ENCODE measurements around the gene CDC73. TPM values are rescaled to one million over a fixed set of nuclear protein-coding genes. Genes with fewer than 3 reads are reported as not detected.
"Not testable (repeated sequence)": the region's sequence is repeated elsewhere in the genome, so short reads cannot be mapped to it uniquely, and the experiment has no call there.

The CDC73 gene
- total RNA-seq, 1 donor = 33.4 TPM

DNA sequence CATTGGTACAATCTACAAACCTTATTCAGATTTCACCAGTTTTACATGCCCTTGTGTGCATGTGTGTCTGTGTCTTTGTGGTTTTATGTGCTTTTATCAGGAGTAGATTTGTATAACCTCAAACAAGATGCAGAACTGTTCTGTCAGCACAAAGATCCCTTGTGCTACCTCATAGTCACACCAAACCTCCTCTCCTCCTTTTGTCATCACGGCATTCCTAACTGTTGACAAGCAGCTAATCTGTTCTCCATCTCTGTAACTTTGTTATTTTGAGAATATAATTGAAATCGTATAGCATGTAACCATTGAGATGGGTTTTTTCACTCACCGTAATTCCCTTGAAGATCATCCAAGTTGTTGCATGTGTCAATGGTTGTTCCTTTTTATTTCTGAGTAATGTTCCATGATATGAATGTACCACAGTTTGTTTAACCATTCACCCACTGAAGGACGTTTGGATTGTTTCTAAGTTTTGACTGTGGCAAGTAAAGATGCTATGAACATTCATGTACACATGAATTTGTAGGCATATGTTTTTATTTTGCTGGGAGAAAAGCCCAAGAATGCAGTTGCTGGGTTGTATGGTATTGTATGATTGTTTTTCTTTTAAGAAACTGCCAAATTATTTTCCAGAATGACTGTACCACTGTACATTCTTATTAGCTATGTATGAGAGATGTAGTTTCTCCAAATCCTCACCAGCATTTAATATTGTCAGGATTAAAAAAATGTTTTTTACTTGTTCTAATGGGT lies 142.7 kb downstream of the CDC73 start:
- TF ChIP-seq, protein P1, sequence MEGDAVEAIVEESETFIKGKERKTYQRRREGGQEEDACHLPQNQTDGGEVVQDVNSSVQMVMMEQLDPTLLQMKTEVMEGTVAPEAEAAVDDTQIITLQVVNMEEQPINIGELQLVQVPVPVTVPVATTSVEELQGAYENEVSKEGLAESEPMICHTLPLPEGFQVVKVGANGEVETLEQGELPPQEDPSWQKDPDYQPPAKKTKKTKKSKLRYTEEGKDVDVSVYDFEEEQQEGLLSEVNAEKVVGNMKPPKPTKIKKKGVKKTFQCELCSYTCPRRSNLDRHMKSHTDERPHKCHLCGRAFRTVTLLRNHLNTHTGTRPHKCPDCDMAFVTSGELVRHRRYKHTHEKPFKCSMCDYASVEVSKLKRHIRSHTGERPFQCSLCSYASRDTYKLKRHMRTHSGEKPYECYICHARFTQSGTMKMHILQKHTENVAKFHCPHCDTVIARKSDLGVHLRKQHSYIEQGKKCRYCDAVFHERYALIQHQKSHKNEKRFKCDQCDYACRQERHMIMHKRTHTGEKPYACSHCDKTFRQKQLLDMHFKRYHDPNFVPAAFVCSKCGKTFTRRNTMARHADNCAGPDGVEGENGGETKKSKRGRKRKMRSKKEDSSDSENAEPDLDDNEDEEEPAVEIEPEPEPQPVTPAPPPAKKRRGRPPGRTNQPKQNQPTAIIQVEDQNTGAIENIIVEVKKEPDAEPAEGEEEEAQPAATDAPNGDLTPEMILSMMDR (IDR thresholded peaks at IDR 0.05; ENCODE audit: insufficient read depth, low read length) = no peak
- peak; percentile 26 for DNase-seq (ENCODE audit: low read depth)
- H3K4me3 ChIP-seq (ENCODE audit: low read depth, low read length) = no peak overlapping the region

DNA sequence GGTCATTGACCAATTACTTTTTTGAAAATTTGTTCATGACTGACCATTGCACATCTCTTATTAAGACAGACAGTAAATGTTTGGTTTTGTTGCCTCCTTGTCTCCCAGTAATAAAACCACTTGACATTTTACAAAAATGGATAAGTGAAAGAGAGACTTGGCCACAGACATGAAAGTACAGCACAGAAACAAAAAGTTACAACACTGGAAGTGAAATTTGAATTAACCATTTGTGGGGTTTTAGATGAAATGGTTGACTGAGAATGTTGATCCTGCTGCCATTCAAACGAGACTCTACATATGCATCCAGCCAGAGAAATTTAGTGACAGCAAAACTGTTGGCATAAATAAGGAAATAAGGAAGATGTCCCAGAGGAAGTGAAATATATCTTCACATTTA lies 143.9 kb downstream of the CDC73 start:
- TF ChIP-seq, protein P1 (IDR thresholded peaks at IDR 0.05; ENCODE audit: insufficient read depth, low read length) = no peak

DNA sequence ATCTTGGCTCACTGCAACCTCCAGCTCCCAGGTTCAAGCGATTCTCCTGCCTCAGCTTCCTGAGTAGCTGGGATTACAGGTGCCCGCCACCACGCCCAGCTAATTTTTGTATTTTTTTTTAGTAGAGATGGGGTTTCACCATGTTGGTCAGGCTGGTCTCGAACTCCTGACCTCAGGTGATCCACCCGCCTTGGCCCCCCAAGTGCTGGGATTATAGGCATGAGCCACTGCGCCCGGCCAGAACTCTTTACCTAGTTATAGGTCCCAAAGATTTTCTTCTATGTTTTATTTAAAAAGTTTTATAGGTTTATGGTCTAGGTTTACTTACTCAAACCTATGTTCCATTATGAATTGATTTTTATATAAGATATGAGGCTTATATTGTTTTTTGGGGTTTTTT lies 145.0 kb downstream of the CDC73 start:
- not testable (repeated sequence) for H3K4me3 ChIP-seq (ENCODE audit: low read depth, low read length); DNase-seq (ENCODE audit: low read depth)

More for the DNA sequence above, 143.9 kb downstream of the CDC73 start:
- no peak for DNase-seq (ENCODE audit: low read depth)
- H3K4me3 ChIP-seq (ENCODE audit: low read depth, low read length) = no peak overlapping the region

DNA sequence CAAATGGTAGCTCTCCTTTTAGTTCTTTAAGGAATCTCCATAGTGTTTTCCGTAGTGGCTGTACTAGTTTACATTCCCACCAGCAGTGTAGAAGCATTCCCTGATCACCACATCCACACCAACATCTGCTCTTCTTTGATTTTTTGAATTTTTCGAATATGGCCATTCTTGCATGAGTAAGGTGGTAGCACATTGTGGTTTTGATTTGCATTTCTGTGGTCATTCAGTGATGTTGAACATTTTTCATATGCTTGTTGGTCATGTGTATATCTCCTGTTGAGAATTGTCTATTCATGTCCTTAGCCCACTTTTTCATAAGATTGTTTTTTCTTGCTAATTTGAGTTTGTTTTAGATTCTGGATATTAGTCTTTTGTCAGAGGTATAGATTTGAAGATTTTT lies 149.2 kb downstream of the CDC73 start:
- DNase-seq (ENCODE audit: low read depth) = peak; percentile 16
- H3K4me3 ChIP-seq (ENCODE audit: low read depth, low read length) = no peak overlapping the region
- TF ChIP-seq, protein P1 (IDR thresholded peaks at IDR 0.05; ENCODE audit: insufficient read depth, low read length) = no peak

DNA sequence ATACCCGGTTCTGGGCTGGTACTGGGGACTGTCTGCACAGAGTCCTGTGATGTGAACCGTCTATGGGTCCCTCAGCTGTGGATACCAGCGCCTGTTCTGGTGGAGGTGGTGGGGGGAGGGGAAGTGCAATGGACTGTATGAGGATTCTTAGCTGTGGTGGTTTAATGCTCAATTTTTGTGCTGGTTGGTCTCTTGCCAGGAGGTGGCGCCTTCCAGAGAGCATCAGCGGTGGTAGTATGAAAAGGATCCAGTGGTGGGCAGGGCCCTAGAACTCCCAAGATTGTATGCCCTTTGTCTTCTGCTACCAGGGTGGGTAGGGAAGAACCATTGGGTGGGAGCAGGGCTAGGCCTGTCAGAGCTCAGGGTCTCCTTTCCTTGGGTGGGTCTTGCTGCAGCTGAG lies 153.9 kb downstream of the CDC73 start:
- H3K4me3 ChIP-seq (ENCODE audit: low read depth, low read length) = no peak overlapping the region
- TF ChIP-seq, protein P1 (IDR thresholded peaks at IDR 0.05; ENCODE audit: insufficient read depth, low read length) = no peak
- DNase-seq (ENCODE audit: low read depth) = no peak

DNA sequence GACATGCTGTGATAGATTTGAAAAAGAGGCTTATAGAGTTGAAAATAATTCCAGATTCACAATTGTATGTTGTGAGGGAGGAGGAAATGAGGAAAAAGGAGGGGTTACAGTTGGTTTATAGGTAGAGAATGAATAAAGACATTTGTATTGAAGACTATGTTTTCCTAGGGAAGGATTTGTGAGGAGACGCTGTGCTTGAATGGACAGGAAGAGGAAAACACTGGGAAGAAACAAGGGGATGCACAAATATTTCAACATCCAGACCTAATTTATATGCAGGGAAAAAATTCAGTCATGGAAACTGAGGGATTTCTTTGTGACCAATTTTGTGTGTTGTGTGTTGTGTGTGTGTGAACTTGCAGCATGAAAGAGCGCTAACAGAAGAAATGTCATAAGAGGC lies 157.1 kb downstream of the CDC73 start:
- no peak overlapping the region for H3K4me3 ChIP-seq (ENCODE audit: low read depth, low read length)
- no peak for DNase-seq (ENCODE audit: low read depth)
- TF ChIP-seq, protein P1 (IDR thresholded peaks at IDR 0.05; ENCODE audit: insufficient read depth, low read length) = no peak

DNA sequence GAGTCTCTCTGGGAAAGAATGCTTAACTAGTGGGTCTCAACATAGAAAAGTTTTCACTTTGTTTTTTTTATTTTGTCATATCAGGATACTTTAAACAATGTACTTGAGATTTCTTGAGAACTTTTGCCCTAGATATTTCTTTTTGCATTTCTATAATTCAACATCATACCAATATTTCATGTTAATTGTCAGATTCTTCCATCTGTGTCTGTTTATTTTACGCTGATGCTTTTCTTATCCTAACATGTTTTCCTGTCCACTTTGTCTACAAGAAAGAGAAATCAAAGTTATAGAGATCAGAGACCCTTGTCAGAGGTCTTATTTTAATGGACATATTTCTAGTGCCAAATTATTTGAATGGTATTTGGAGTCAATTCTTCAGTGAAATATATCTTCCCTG lies 160.1 kb downstream of the CDC73 start:
- no peak for DNase-seq (ENCODE audit: low read depth)
- TF ChIP-seq, protein P1 (IDR thresholded peaks at IDR 0.05; ENCODE audit: insufficient read depth, low read length) = no peak
- no peak overlapping the region for H3K4me3 ChIP-seq (ENCODE audit: low read depth, low read length)
